Astrocyte (in vitro differentiated cells and primary cell): ENCODE results near the gene JAML. TPM values are rescaled to one million over a fixed set of nuclear protein-coding genes. Genes with fewer than 3 reads are reported as not detected.

Source experiments
- DNase-seq: peaks from one replicate; pipeline ENCODE4 v3.0.0-alpha.2; 2010; ENCODE audit warnings: low read depth
- FAIRE-seq: peaks from 2 replicates; lab custom pipeline; 2011; peaks lifted over from hg19 to GRCh38; lab: Jason Lieb, UNC
- H2AFZ ChIP-seq: 2 replicates; pipeline ENCODE4 v1.6.0; 2012; ENCODE audit warnings: low read depth, low read length, inconsistent platforms
- H3K27ac ChIP-seq: 2 replicates; pipeline ENCODE4 v1.5.1; 2011; ENCODE audit warnings: low read depth, low read length, inconsistent platforms
- H3K27me3 ChIP-seq: 2 replicates; pipeline ENCODE4 v1.6.0; 2011; ENCODE audit warnings: low read length, inconsistent platforms; ENCODE audit not compliant: insufficient read depth
- H3K36me3 ChIP-seq: 2 replicates; pipeline ENCODE4 v1.5.1; 2011; ENCODE audit warnings: low read length, inconsistent platforms; ENCODE audit not compliant: insufficient read depth
- H3K4me1 ChIP-seq: 2 replicates; pipeline ENCODE4 v1.5.1; 2011; ENCODE audit warnings: low read length, inconsistent platforms; ENCODE audit not compliant: insufficient read depth
- H3K4me2 ChIP-seq: 2 replicates; pipeline ENCODE4 v1.6.0; 2012; ENCODE audit warnings: low read length, inconsistent platforms
- H3K4me3 ChIP-seq: 2 replicates; pipeline ENCODE4 v1.5.1; 2011; ENCODE audit warnings: low read depth, mild to moderate bottlenecking, low read length, inconsistent platforms; ENCODE audit not compliant: insufficient read depth
- H3K79me2 ChIP-seq: 2 replicates; pipeline ENCODE4 v1.6.0; 2012; ENCODE audit warnings: mild to moderate bottlenecking, low read length, inconsistent platforms; ENCODE audit not compliant: insufficient read depth
- H3K9ac ChIP-seq: 2 replicates; pipeline ENCODE4 v1.6.0; 2012; ENCODE audit warnings: mild to moderate bottlenecking, low read length, inconsistent platforms
- H3K9me3 ChIP-seq: 2 replicates; pipeline ENCODE4 v1.5.1; 2012; ENCODE audit warnings: low read depth, mild to moderate bottlenecking, low read length, inconsistent platforms; ENCODE audit not compliant: insufficient read depth
- H4K20me1 ChIP-seq: 2 replicates; pipeline ENCODE4 v1.6.0; 2012; ENCODE audit warnings: low read length, inconsistent platforms; ENCODE audit not compliant: insufficient read depth
- H3K27ac Mint-ChIP-seq: one replicate; pipeline ENCODE4 v1.8.0; 2021; ENCODE audit warnings: mild to moderate bottlenecking, mixed read lengths; ENCODE audit not compliant: unreplicated experiment
- H3K27me3 Mint-ChIP-seq: one replicate; pipeline ENCODE4 v1.8.0; 2021; ENCODE audit warnings: low read depth, mixed read lengths; ENCODE audit not compliant: unreplicated experiment
- H3K36me3 Mint-ChIP-seq: one replicate; pipeline ENCODE4 v1.8.0; 2021; ENCODE audit warnings: low read depth, mixed read lengths; ENCODE audit not compliant: unreplicated experiment
- H3K4me1 Mint-ChIP-seq: one replicate; pipeline ENCODE4 v1.8.0; 2021; ENCODE audit warnings: low read depth, mixed read lengths; ENCODE audit not compliant: unreplicated experiment
- H3K4me3 Mint-ChIP-seq: one replicate; pipeline ENCODE4 v1.8.0; 2021; ENCODE audit warnings: mild to moderate bottlenecking, moderate library complexity, mixed read lengths; ENCODE audit not compliant: unreplicated experiment
- H3K9me3 Mint-ChIP-seq: one replicate; pipeline ENCODE4 v1.8.0; 2021; ENCODE audit warnings: mild to moderate bottlenecking, mixed read lengths; ENCODE audit not compliant: unreplicated experiment
- EZH2 ChIP-seq: IDR thresholded peaks from 2 replicates; pipeline ENCODE4 v1.6.1; 2012; ENCODE audit warnings: mild to moderate bottlenecking, low read length, inconsistent platforms; ENCODE audit not compliant: insufficient read depth
- total RNA-seq: library from RNA; stranded (reverse); gene quantifications from 2 replicates; pipeline ENCODE4 v1.2.1, GENCODE V29; 2021
- TF ChIP-seq, protein P1 (sequence below): IDR thresholded peaks from 2 replicates; pipeline ENCODE4 v1.5.1; 2011; ENCODE audit warnings: low read depth, mild to moderate bottlenecking, inconsistent platforms, low read length, moderate library complexity; ENCODE audit not compliant: insufficient read depth

Gene JAML
- total RNA-seq, 1 donor from 2014 or later: not detected

DNA sequence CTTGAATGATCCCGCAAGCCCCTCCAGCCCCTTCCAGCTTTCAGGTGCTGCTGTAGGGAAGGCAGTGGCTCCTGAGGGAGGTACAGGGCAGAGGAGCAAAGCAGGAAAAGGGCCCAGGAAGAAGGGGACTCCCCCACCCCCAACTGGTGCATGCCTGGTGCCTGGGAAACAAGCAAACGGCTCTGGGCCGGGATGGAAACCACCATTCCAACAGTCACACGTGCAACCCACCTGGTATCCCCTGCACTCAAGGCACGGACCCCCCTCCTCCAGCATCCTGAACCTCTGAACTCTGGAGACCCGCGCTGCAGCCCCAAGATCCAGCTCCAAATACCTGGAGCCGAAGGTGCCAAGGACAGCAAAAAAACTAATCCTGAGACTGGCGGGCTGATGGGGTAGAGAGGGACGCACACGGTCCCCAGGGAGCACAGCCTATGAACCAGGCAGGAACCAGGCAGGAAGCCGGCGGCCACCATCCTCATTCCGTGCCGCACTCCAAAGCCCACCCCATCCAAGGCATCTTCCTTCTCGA lies 72.7 kb downstream of the JAML start:
- Histone ChIP-seq H4K20me1 (no peaks in the 10 kb centered on the region), H3K4me1 (peaks cover 12% of the 10 kb centered on the region), H3K27ac (no peak overlapping the region), H2AFZ (peak overlapping the region; percentile 71), H3K36me3 (no peaks in the 10 kb centered on the region), H3K79me2 (no peaks in the 10 kb centered on the region), H3K27me3 (peaks cover 52% of the 10 kb centered on the region), H3K4me3 (peak overlapping the region; percentile 52), H3K9ac (peak overlapping the region; percentile 27), H3K9me3 (no peaks in the 10 kb centered on the region), H3K4me2 (peak overlapping the region; percentile 90)
- peak overlapping the region; percentile 67 for H3K4me3 Mint-ChIP-seq
- no peaks in the 10 kb centered on the region for H3K4me1 Mint-ChIP-seq
- H3K9me3 Mint-ChIP-seq: no peaks in the 10 kb centered on the region
- peaks cover 87% of the 10 kb centered on the region for H3K27me3 Mint-ChIP-seq
- FAIRE-seq: no peak
- H3K27ac Mint-ChIP-seq: no peak overlapping the region
- TF ChIP-seq, protein P1, sequence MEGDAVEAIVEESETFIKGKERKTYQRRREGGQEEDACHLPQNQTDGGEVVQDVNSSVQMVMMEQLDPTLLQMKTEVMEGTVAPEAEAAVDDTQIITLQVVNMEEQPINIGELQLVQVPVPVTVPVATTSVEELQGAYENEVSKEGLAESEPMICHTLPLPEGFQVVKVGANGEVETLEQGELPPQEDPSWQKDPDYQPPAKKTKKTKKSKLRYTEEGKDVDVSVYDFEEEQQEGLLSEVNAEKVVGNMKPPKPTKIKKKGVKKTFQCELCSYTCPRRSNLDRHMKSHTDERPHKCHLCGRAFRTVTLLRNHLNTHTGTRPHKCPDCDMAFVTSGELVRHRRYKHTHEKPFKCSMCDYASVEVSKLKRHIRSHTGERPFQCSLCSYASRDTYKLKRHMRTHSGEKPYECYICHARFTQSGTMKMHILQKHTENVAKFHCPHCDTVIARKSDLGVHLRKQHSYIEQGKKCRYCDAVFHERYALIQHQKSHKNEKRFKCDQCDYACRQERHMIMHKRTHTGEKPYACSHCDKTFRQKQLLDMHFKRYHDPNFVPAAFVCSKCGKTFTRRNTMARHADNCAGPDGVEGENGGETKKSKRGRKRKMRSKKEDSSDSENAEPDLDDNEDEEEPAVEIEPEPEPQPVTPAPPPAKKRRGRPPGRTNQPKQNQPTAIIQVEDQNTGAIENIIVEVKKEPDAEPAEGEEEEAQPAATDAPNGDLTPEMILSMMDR: no peak
- TF ChIP-seq EZH2: no peak
- no peak for DNase-seq
- H3K36me3 Mint-ChIP-seq: no peaks in the 10 kb centered on the region

DNA sequence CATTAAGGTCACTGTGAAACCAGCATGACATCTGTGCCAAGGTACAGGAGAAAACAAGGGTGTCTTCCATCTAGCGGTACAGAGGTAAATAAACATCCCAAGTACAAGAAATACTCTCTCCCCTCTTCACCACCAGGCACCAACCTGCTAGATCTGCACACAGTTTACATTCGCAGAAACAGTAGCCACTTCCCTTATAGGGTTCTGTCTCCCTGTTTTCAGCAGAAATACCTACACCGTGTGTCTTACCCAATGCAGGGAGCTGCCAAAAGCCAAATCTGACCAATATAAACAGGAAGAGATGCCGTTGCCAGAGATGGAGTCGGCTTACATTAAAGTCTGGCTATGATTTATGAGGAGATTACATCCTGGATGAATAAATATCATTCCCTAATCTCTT lies 73.4 kb downstream of the JAML start:
- H3K9ac ChIP-seq: no peak overlapping the region
- no peak overlapping the region for H3K4me3 ChIP-seq
- FAIRE-seq (no peak), DNase-seq (peak; percentile 50)
- no peaks in the 10 kb centered on the region for H3K36me3 ChIP-seq
- no peaks in the 10 kb centered on the region for H4K20me1 ChIP-seq
- peaks cover under 1% of the 10 kb centered on the region for H3K4me1 Mint-ChIP-seq
- H3K9me3 ChIP-seq: no peaks in the 10 kb centered on the region
- H3K27me3 Mint-ChIP-seq: peaks cover 84% of the 10 kb centered on the region
- TF ChIP-seq, protein P1: no peak
- no peak for TF ChIP-seq EZH2
- no peaks in the 10 kb centered on the region for H3K79me2 ChIP-seq
- H3K4me1 ChIP-seq: peaks cover 12% of the 10 kb centered on the region
- no peak overlapping the region for H3K4me3 Mint-ChIP-seq
- no peak overlapping the region for H3K27ac ChIP-seq
- H3K9me3 Mint-ChIP-seq: no peaks in the 10 kb centered on the region
- peak overlapping the region; percentile 90 for H3K4me2 ChIP-seq
- peaks cover 47% of the 10 kb centered on the region for H3K27me3 ChIP-seq
- no peak overlapping the region for H3K27ac Mint-ChIP-seq
- H2AFZ ChIP-seq: no peak overlapping the region
- H3K36me3 Mint-ChIP-seq: no peaks in the 10 kb centered on the region

DNA sequence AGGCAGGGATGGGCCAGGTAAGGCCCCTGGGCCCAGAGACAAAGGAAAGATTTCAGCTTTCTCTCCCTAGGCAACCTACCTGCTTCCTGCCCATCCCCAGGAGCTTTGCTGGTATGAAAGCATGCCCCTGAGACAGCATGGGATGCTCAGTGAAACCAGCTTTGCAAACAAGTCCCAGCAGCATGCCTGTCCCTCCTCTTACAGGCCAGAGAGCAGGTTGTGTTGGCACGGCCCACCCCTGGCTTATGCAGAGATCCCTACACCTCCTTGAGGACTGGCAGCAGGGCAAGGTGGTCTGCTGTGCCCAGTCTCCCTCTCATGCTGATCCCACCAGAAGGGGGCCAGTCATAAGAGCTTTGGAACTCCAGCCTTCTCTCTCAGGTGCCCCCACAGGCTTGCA lies 75.3 kb downstream of the JAML start:
- Histone ChIP-seq H3K4me3 (no peak overlapping the region), H3K36me3 (no peaks in the 10 kb centered on the region), H2AFZ (no peak overlapping the region), H3K4me2 (no peak overlapping the region), H3K79me2 (no peaks in the 10 kb centered on the region), H3K9me3 (no peaks in the 10 kb centered on the region), H3K27me3 (peaks cover 30% of the 10 kb centered on the region), H3K9ac (no peak overlapping the region), H3K27ac (no peak overlapping the region), H4K20me1 (no peaks in the 10 kb centered on the region), H3K4me1 (peaks cover 12% of the 10 kb centered on the region)
- Mint-ChIP-seq H3K4me1 (peaks cover 2% of the 10 kb centered on the region), H3K27ac (no peak overlapping the region), H3K27me3 (peaks cover 73% of the 10 kb centered on the region), H3K36me3 (no peaks in the 10 kb centered on the region), H3K9me3 (no peaks in the 10 kb centered on the region), H3K4me3 (no peak overlapping the region)
- DNase-seq (no peak), FAIRE-seq (no peak)
- TF ChIP-seq, protein P1: no peak
- TF ChIP-seq EZH2: no peak
